Measurements from ENCODE around the gene ZSCAN20.

The ZSCAN20 gene

GRCh38 chr1:33535334-33535733 lies 62.9 kb downstream of the ZSCAN20 start:
- no peak for DNase-seq (ENCODE audit: low read depth)

GRCh38 chr1:33537885-33538284 lies 65.4 kb downstream of the ZSCAN20 start:
- DNase-seq (ENCODE audit: low read depth): no peak

GRCh38 chr1:33541966-33542365 lies 69.5 kb downstream of the ZSCAN20 start:
- DNase-seq (ENCODE audit: low read depth): no peak

Data from iris pigment epithelial cell (primary cell).